SU-DHL-6 (cell line): ENCODE data around the gene GSTO1.

Experiments
- EZH2phosphoT487 ChIP-seq: fragments of 200-600 bp; sonication (generic), shearing (Covaris generic); conservative IDR thresholded peaks from 2 replicates; pipeline ENCODE4 v1.6.1; 2018; ENCODE audit warnings: mild to moderate bottlenecking, antibody characterized with exemption, low read length, moderate library complexity, mixed read lengths
- TF ChIP-seq, protein P1 (sequence below): fragments of 200-600 bp; sonication (generic); IDR thresholded peaks from one replicate; pipeline ENCODE4 v1.5.1; 2017; ENCODE audit warnings: antibody characterized with exemption, mild to moderate bottlenecking, low read length, moderate library complexity; ENCODE audit not compliant: insufficient read depth, poor library complexity, severe bottlenecking

DNA sequence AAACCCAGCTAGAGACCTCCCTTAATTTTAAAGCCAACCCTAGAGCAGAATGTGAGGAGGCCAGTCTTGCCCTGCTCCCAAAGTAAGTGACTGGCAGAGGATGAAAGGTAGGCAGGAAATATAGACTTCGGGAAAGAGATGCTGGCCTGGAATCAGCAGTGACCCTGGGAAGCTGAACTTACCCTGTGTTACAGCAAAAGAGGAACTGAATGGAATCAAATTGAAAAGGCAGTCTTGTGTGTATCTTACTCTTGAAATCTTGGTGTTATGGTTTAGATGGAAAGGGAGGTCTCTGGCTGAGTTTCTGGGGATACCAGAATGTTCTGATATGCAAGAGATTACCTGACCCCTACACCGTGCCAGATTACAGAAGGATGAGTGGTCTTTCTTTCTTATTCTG lies 14.6 kb upstream of the GSTO1 start:
- TF ChIP-seq, protein P1, sequence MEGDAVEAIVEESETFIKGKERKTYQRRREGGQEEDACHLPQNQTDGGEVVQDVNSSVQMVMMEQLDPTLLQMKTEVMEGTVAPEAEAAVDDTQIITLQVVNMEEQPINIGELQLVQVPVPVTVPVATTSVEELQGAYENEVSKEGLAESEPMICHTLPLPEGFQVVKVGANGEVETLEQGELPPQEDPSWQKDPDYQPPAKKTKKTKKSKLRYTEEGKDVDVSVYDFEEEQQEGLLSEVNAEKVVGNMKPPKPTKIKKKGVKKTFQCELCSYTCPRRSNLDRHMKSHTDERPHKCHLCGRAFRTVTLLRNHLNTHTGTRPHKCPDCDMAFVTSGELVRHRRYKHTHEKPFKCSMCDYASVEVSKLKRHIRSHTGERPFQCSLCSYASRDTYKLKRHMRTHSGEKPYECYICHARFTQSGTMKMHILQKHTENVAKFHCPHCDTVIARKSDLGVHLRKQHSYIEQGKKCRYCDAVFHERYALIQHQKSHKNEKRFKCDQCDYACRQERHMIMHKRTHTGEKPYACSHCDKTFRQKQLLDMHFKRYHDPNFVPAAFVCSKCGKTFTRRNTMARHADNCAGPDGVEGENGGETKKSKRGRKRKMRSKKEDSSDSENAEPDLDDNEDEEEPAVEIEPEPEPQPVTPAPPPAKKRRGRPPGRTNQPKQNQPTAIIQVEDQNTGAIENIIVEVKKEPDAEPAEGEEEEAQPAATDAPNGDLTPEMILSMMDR, result no peak
- no peak for TF ChIP-seq EZH2phosphoT487
